Breast epithelium (tissue), 3 donors: Measurements from ENCODE around the gene NTNG1.

Source experiments
- CTCF ChIP-seq, 3 donors: fragments of 450-650 bp; IDR thresholded peaks; one replicate each; pipeline ENCODE4 v1.5.1; 2016 to 2017; ENCODE audit warnings: antibody characterized with exemption in 3 of 3, mild to moderate bottlenecking in 3 of 3, moderate library complexity in 3 of 3
- POLR2A ChIP-seq: fragments of 450-650 bp; IDR thresholded peaks from one replicate; pipeline ENCODE4 v1.6.1; 2016; ENCODE audit warnings: antibody characterized with exemption, mild to moderate bottlenecking, moderate library complexity
- POLR2AphosphoS5 ChIP-seq, 3 donors: sonication (generic); formaldehyde crosslinking; IDR thresholded peaks; one replicate each; pipeline ENCODE4 v1.6.1; 2017; ENCODE audit warnings: antibody characterized with exemption in 3 of 3

GRCh38 chr1:107162745-107163144 is 21.9 kb downstream of the NTNG1 start:
- TF ChIP-seq CTCF (IDR thresholded peaks at IDR 0.05) (no peak), POLR2AphosphoS5 (IDR thresholded peaks at IDR 0.05) (no peak), POLR2A (no peak)
